RKO (cell line): ENCODE data around the gene ATP8B4.
A peak's percentile ranks its signal among the peaks of the same experiment; 100 is the strongest.
"Not testable (repeated sequence)": the region's sequence is repeated elsewhere in the genome, so short reads cannot be mapped to it uniquely, and the experiment has no call there.

Experiments used
- DNase-seq: peaks from one replicate; pipeline ENCODE4 v3.0.0-alpha.2; 2016; ENCODE audit warnings: low spot score

Gene ATP8B4

DNA sequence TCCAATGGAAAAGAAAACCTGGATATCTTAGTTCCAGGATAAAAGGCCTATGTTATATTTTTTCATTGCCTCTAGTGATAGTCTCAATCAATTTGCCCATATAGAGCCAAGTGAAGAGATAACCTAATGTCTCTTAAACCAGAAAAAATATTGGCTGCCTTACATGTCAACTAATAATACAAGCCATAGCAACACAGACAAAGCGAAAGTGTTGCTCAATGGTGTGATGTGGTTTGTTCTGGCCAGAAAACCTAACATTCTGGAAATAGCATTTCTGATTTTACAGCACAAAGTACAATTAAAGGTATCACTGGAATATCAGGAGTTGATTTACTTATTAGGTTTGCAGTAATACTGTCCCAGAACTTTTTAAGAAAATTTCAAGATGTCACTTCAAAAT is 101.5 kb downstream of the ATP8B4 start:
- DNase-seq: no peak

DNA sequence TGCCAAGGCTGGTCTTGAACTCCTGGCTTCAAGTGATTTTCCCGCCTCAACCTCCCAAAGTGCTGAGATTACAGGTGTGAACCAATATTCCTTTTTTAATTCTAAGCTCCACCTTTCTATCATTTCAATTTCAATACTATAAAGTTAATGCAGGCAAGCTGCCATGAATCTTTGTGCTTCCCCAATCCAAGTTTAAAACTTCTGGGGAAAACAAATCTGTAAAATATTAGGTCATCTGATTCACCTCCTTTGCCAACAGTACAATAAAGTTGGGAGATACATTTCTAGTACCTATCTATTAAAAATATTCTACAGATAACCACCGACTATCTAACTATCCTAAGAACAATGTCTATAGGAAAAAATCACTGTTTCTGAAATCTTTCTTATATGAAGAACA is 102.1 kb downstream of the ATP8B4 start:
- no peak for DNase-seq

DNA sequence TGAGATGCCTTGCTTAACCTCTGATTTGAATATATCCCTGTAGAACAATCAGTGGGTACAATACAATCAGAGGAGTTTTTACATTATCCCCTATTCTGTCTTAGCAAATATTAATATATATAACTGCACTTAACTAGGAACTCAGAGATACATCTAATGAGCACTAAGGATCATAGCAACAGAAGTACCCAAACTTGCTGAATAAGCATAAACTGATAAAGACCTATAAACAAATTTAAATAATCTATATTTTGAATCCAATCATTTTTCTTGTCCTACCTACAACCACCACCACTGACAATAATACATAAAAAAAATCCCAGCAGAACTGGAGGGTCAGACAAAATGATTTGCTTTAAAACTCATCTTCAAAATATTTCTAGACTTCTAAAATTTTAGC is 106.2 kb downstream of the ATP8B4 start:
- DNase-seq: no peak

DNA sequence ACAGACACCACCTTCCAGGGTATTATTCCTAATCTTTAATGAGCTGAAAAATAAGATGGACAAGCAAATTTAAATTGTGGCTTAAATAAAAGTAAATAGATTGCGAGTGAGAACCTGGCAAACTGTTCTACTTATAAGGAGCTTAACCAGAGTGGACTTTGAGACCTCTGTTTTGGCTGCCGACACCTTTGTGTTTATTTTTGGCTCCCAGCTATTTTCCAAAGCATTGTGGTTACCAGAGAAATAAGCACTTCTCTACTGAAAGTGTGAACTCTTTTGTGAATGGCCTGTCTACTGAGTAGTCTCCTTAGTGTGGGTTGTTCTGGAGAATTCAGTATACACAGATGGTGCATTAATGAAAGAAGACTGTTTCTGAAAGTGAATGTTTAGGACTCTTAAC is 109.4 kb downstream of the ATP8B4 start:
- DNase-seq: no peak

DNA sequence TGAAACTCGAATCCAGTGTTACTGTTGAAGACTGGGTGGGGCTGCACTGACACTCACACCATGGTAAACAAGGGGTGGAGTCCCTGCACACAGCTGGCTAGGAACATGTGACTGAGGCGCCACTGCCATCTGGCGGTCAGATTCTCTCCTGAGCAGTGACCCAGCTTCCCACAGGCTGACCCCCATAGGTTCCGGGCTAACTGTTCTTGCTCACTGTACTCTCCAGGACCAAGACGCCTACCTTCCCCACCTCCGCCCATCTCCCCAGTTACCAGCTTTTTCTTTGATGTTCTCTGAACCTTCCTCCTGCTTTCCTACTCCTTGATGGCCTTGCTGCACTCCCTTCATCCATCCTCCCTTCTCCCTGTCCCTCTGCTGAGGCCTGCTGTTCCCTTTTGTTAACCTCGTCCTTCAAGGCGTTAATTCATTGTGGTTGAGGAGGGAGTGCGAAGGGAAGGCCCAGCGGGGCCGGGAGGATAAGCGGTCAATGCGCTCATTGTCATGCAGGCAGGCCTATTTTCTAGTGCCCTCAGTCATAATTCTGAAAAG is 115.2 kb downstream of the ATP8B4 start:
- peak; percentile 86 for DNase-seq

DNA sequence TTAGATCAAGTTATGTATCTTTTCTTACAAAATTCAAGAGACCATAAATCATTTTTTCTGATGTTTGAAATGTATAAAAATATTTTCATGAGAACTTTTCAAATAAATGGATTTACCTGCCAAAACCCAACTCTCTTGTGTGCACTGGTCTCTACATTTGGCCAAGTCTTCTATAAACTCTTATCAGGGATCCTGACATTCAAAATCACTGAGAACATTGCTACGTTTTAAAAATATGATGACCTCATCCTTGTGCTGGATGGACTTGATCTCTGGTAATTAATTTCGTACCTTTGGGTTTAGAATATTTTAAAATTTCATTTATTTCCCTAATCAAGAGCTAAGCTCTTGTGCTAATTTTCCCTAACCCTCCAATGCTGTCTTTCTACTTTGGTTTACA is 127.4 kb downstream of the ATP8B4 start:
- DNase-seq: no peak

DNA sequence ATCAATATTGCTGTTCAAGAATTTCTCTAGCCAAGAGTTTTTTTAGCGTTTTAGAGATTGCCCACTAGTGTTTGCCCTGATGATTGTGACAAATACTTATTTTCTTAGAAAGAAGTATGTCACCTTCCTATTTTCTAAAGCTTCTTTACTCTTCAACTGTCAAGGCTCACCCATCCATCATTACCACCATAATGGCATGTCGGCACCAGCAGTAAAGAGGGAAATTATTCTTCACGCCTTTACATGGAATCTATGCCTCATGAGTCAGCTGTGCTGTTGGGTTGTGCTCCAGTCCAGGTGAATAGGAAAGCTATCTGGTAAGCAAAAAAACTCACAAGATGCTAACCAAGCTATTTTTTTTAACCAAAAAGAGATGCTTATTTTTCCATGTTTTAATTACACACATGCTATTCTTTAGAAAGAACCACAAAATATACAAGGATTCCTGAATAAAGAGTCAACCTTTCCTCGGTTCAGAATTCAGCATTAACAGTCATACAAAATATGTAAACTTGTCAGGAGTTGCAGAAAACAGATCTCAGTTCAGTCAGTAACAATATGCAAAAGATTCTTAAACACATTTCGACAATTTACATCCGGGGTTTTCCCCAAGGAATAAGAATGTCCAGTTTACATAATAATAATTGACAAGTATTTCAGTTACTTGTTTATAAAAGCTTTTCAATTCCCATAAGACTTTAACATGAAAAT is 128.0 kb downstream of the ATP8B4 start:
- DNase-seq: no peak

DNA sequence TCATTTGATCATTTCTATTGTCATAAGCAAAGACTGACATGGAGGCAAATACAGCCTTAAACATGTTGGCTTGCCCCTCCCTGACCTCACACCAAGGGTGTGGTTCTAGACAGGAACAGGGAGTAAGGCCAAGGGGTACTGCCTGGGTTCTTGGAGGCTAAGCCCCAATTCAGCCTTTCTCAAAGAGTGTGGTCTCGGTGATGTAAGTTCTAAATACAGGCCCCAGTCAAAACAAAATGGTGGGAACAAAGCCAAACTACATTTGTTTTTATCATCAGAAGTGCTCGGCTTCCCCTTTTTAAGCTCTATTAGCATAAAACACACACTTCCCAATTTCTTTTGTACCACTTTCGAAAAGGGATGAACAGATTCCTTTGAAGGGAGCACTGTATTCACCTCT is 129.5 kb downstream of the ATP8B4 start:
- DNase-seq: no peak

DNA sequence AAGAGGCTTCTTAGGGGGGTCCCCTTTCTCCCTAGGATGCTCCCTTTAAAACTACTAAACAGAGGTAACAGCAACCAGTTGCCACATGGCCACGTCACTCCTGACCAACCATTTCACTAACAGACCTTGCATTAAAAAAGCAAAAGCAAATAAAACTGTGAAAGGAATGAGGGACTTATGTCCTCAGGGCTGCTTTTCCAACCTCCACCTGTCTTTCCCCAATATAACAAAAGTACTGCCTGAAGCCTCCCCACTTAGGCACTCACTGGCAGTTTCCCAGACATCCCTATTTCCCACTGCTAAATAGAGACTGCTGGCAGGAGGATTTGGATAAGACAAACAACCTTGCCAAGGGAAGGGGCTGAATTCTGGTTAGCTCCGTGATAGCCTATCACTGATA is 130.3 kb downstream of the ATP8B4 start:
- no peak for DNase-seq

DNA sequence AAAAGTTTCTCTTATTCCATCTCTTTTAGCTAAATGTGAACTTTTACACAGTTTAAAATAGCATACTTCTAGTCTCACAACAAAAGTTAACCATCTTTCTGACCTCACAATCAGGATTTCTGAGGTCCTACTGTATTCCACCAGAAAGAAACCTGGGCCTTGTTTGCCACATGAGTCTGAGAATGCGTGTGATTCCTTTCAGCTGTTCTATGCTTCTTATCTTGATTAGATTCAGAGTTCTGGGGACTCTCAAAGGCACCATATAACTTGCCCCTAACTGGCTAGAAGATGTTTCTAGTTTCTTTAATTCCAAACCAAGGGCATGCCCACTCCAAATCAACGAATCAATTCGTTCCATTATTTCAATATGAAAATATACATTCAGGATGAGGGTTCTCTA is 131.1 kb downstream of the ATP8B4 start:
- DNase-seq: no peak

DNA sequence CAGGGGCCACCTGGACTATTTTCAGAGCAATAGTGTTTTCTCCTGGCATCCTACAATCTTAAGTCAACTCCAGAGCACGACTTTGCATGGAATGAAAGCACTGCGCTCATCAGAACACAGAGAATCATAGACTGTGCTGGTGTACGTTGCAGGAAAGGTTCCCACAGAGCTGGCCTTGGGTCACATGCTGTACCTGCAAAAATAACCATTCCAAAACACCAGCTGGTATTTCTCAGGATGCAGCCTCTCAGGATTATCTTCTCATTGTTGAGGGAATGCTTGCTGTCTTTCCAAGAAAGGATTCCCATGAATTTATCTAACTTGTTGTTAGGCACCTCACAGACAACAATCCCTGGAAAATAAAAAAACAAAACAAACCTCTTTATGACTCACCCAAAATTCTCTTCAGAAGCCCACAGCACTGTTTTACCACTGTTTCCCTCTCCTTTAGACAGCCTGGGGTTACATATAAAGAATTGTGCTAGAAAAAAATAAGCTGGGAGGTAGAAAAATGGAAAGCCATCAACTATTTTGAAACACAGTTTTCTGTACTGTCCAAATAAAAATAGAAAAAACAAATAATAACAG is 131.7 kb downstream of the ATP8B4 start:
- no peak for DNase-seq

DNA sequence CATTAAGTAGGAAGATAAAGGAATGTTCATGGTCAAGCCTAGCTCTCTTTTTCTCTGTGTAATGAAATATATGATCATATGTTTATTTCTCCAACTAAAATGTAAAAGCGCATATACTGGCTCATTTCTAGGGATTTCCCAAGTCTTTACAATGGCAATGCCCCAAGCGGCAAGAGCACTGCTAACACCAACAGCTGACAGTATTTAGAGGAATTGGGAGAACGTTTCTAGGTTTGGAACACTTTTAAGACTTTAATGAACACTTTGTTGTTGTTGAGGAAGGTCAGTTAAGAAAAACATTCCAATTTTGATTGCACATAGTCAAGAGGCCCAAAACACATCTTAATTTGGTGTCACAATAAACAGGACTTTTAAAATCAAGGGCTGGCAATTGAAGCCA is 132.7 kb downstream of the ATP8B4 start:
- no peak for DNase-seq

DNA sequence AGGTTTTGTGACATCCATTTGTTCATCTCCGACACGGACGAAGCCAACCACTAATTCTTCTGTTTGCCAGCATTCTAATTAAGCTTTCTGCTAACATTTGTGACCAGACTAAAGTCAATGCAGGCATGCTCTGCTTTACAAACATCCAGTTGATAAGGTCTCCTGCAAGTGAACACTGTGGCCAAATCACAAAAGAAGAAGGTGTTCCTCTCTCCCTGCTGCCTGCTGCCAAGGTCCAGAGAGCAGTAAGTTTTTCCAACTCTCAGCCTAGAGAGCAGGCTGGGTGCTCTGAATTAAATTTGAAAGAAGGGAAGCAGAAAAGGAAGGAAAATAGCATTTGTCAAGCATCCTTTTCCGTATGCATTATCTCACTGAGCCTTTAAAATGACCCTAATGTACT is 133.6 kb downstream of the ATP8B4 start:
- no peak for DNase-seq

DNA sequence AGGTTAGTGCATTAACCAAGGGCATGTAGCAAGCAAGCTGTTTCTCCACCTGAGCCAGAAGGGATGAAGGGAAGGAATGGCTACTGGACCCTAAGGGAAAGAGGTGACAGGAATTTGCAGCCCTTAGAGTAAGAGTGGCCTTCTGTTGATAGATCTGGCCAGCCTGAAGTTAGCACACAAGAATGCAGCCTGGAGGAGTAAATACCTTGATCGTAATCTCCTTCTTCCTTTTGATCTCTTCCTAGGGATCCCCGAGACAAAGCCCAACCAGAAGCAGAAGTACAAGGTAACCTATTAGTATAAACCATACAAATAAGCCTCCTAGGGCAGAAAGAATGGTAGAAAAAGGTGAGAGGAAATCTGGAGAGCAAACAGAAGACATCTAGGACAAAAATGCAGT is 134.6 kb downstream of the ATP8B4 start:
- DNase-seq: no peak

DNA sequence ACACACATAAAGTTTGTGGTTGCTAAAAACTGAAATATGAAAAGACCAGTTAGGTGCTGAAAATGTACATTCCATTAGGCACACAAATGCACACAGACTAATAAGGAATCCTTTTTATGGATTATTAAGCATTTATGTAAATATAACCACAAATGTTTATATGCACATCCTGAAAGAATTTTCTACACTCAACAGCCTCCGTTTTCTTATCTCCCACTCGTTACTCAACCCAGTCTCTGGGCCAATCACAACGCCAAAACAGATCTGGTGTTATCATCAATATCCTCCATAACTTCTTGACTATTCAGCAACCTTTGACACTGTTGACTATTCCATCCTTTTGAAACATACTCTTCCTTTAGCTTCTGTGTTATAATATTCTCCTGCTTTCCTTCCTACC is 136.4 kb downstream of the ATP8B4 start:
- DNase-seq: no peak

DNA sequence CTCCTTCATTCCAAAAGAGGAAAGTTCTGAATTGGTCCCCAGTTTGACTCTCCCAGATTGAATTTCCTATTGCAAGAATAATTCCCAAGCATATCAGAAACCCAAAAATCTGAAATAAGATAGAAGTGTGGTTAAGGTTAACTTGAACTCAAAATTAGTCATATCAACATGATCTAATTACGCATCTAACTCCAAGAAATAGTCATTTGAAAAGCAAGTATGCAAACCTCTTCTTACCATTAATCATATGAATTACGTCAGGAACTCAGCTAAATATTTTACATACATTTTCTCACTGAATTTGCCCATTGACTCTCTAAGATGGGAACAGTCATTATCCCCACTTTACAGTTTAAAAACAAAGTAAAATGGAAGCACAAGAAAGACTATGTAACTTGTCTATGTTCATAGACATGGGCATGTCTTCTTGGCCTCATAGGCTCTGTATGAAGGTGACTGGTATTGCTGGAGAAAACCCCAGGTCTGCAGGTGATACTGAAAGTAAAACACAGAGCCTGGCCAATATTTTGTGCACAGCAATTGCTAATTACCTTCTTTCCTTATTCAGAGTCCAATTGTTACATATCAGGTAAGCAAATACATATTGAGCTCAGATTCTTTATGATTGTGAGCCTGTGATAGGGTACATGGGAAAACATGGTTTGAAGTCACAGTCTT is 139.2 kb downstream of the ATP8B4 start:
- peak; percentile 5 for DNase-seq

DNA sequence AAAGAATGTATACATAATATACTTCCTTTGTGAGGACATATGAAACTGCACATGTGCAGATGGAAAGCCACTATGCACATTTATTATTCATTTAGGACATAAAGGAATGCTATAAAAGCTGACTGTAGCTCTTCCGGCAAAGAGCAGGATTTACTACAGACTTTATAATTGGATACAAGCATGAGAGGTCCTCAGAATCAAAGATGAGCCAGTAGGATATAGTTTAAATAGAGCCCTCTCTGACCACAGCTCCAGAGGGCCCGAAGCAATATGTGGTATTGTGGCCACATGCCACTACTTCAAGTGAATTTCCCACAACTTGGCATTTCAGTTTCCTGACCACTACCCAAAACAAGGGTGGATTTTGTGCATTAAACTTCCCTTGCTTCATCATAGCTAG is 140.9 kb downstream of the ATP8B4 start:
- no peak for DNase-seq

DNA sequence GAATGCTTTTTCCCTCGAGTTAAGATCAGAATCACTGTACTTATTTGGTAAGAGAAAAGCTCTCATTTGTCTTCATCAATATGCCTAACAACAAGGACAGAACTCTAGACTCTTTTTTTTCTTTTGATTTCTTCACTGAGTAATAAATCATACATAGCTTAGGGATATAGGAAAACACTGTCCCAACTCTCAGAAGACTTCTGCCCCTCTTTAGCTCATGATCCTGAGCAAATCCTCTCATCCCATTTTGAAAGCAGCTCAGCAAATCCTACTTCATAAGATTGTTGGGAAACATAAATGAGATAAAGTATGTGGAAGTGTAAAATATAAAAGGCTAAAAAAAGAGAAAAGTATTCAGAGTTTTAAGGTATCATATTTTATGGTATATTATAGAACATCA is 141.7 kb downstream of the ATP8B4 start:
- DNase-seq: no peak

DNA sequence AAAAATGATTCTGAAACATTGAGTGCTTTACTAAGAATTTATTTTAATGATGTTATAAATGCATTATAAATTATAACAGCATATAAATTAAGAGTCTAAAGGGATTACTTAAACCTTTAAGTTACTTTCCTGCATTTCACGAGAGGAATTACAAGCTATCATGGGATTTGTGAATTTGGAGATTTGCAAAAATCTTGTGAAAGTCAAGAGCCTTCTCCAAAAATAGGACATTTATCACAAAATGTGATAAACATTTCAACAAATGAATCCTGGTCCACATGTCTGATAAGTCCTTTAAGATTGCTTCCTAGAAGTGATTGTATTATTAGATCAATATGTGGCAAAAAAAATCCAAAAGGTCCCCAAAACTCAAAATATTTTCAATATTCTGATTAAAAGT is 154.5 kb downstream of the ATP8B4 start:
- DNase-seq: no peak

DNA sequence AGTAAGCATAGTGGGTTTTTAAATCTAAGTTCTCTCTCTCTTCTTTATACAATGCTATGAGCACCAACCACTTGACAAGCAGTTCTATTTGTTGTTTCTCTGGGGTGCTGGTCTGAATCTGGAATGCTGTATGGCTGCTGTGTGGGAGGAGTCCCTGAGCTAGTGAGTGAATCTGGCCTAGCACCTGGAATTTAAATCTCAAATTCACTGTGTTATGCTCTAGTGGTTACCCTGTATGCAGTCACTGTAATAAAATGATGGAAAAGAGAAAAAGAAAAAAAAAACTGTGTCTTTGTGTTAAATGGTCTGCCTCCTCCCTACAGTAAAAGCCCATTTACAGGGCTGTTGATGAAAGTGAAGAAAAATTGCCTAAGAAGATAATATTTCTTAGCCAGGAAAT is 155.0 kb downstream of the ATP8B4 start:
- DNase-seq: no peak

DNA sequence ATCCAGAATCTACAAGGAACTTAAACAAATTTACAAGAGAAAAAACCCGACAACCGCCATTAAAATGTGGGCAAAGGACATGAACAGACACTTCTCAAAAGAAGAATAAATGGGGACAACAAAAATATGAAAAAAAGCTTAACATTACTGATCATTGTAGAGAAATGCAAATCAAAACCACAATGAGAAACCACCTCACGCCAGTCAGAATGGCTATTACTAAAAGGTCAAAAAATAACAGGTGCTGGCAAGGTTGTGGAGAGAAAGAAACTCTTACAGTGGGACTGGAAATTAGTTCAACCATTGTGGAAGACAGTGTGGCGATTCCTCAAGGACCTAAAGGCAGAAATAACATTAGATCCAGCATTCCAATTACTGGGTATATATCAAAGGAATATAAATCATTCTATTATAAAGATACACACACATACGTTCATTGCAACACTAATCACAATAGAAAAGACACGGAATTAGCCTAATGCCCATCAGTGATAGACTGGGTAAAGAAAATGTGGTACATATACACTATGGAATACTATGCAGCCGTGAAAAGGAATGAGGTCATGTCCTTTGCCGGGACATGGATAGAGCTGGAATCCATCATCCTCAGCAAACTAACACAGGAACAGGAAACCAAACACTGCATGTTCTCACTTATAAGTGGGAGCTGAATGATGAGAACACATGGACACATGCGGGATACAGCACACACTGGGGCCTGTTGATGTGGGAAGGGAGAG is 155.8 kb downstream of the ATP8B4 start:
- not testable (repeated sequence) for DNase-seq

DNA sequence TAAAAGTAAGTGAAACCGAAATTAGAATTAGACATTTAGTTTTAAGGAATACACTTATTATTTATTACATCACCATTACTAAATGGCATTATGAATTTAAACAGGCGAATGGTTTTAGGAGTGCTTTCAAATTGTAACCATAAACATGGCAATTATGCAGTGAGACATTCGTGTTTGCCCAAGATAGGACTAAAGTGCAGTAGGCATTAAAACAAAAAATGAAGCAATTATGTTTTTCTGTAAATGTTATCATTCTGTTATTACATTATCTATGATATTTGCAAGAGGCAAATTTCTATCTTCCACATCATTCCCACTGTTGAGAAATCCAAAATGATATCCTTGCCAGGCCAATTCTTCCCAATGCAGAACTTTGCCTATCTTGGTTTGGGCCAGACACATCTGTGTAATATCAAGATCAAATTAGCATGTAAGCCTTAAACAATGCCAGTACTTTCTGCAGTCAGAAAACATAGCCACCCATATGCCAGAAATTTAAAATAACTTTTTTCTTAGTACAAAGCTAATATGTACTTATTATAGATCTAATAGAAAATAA is 156.9 kb downstream of the ATP8B4 start:
- no peak for DNase-seq
